ENCODE results near the gene ACAA2. TPM values are rescaled to one million over a fixed set of nuclear protein-coding genes. Genes with fewer than 3 reads are reported as not detected.

The ACAA2 gene
- polyA plus RNA-seq (2012; ENCODE audit: missing spikeins), result 60.1 TPM

- FAIRE-seq (peak; percentile 95), DNase-seq (ENCODE audit: insufficient read length) (peak; percentile 50)
- TF ChIP-seq POLR2A (IDR thresholded peaks at IDR 0.05; ENCODE audit: low read depth, low read length) (peak; percentile 67; the same call in 1 of the 2 replicates), TAF1 (IDR thresholded peaks at IDR 0.05; ENCODE audit: borderline replicate concordance, low read depth, low read length) (peak; percentile 47; the same call in 1 of the 2 replicates), POLR2AphosphoS5 (IDR thresholded peaks at IDR 0.05; ENCODE audit: low read depth, low read length) (peak; percentile 64; the same call in 1 of the 2 replicates)
Observed at GRCh38 chr18:49813319-49814146, at the start of gene ACAA2. Gene ACAA2 (minus strand): TSS chr18:49813533. CDS start chr18:49813484, 49 bp downstream.

- no peak for TF ChIP-seq POLR2A (IDR thresholded peaks at IDR 0.05; ENCODE audit: low read depth, low read length)
- TF ChIP-seq POLR2AphosphoS5 (IDR thresholded peaks at IDR 0.05; ENCODE audit: low read depth, low read length), result no peak
- TF ChIP-seq TAF1 (IDR thresholded peaks at IDR 0.05; ENCODE audit: borderline replicate concordance, low read depth, low read length), result no peak
- no peak for FAIRE-seq
- no peak for DNase-seq (ENCODE audit: insufficient read length)
Observed at GRCh38 chr18:49862656-49863385, 49.5 kb upstream of the ACAA2 start.

GRCh38 chr18:49861659-49862058 is 48.3 kb upstream of the ACAA2 start:
- TF ChIP-seq POLR2A (IDR thresholded peaks at IDR 0.05; ENCODE audit: low read depth, low read length), result no peak
- no peak for TF ChIP-seq POLR2AphosphoS5 (IDR thresholded peaks at IDR 0.05; ENCODE audit: low read depth, low read length)
- TF ChIP-seq TAF1 (IDR thresholded peaks at IDR 0.05; ENCODE audit: borderline replicate concordance, low read depth, low read length), result no peak
- no peak for DNase-seq (ENCODE audit: insufficient read length)
- FAIRE-seq, result peak; percentile 72

- TF ChIP-seq POLR2AphosphoS5 (IDR thresholded peaks at IDR 0.05; ENCODE audit: low read depth, low read length), result no peak
- no peak for TF ChIP-seq POLR2A (IDR thresholded peaks at IDR 0.05; ENCODE audit: low read depth, low read length)
- no peak for TF ChIP-seq TAF1 (IDR thresholded peaks at IDR 0.05; ENCODE audit: borderline replicate concordance, low read depth, low read length)
- FAIRE-seq (no peak), DNase-seq (ENCODE audit: insufficient read length) (no peak)
Observed at GRCh38 chr18:49859725-49860124, 46.4 kb upstream of the ACAA2 start.

GRCh38 chr18:49859021-49859359 is 45.7 kb upstream of the ACAA2 start:
- FAIRE-seq (no peak), DNase-seq (ENCODE audit: insufficient read length) (no peak)
- no peak for TF ChIP-seq POLR2AphosphoS5 (IDR thresholded peaks at IDR 0.05; ENCODE audit: low read depth, low read length)

- FAIRE-seq, result peak; percentile 27
- peak; percentile 48 for DNase-seq (ENCODE audit: insufficient read length)
- TF ChIP-seq POLR2A (IDR thresholded peaks at IDR 0.05; ENCODE audit: low read depth, low read length) (no peak), POLR2AphosphoS5 (IDR thresholded peaks at IDR 0.05; ENCODE audit: low read depth, low read length) (no peak)
Observed at GRCh38 chr18:49858309-49859020, 45.1 kb upstream of the ACAA2 start.

GRCh38 chr18:49857708-49858107 is 44.4 kb upstream of the ACAA2 start:
- no peak for DNase-seq (ENCODE audit: insufficient read length)
- TF ChIP-seq TAF1 (IDR thresholded peaks at IDR 0.05; ENCODE audit: borderline replicate concordance, low read depth, low read length) (no peak), POLR2AphosphoS5 (IDR thresholded peaks at IDR 0.05; ENCODE audit: low read depth, low read length) (no peak), POLR2A (IDR thresholded peaks at IDR 0.05; ENCODE audit: low read depth, low read length) (no peak)
- FAIRE-seq, result no peak

- FAIRE-seq, result no peak
- DNase-seq (ENCODE audit: insufficient read length), result no peak
- TF ChIP-seq TAF1 (IDR thresholded peaks at IDR 0.05; ENCODE audit: borderline replicate concordance, low read depth, low read length) (no peak), POLR2A (IDR thresholded peaks at IDR 0.05; ENCODE audit: low read depth, low read length) (no peak), POLR2AphosphoS5 (IDR thresholded peaks at IDR 0.05; ENCODE audit: low read depth, low read length) (no peak)
Observed at GRCh38 chr18:49856496-49856895, 43.2 kb upstream of the ACAA2 start.

- DNase-seq (ENCODE audit: insufficient read length) (no peak), FAIRE-seq (no peak)
- TF ChIP-seq TAF1 (IDR thresholded peaks at IDR 0.05; ENCODE audit: borderline replicate concordance, low read depth, low read length), result no peak
- TF ChIP-seq POLR2A (IDR thresholded peaks at IDR 0.05; ENCODE audit: low read depth, low read length), result no peak
- TF ChIP-seq POLR2AphosphoS5 (IDR thresholded peaks at IDR 0.05; ENCODE audit: low read depth, low read length), result no peak
Observed at GRCh38 chr18:49855711-49856415, 42.5 kb upstream of the ACAA2 start.

- no peak for FAIRE-seq
- no peak for DNase-seq (ENCODE audit: insufficient read length)
- TF ChIP-seq POLR2AphosphoS5 (IDR thresholded peaks at IDR 0.05; ENCODE audit: low read depth, low read length) (no peak), TAF1 (IDR thresholded peaks at IDR 0.05; ENCODE audit: borderline replicate concordance, low read depth, low read length) (no peak), POLR2A (IDR thresholded peaks at IDR 0.05; ENCODE audit: low read depth, low read length) (no peak)
Observed at GRCh38 chr18:49854681-49855080, 41.3 kb upstream of the ACAA2 start.

GRCh38 chr18:49853436-49853835 is 40.1 kb upstream of the ACAA2 start:
- TF ChIP-seq POLR2A (IDR thresholded peaks at IDR 0.05; ENCODE audit: low read depth, low read length), result no peak
- no peak for TF ChIP-seq POLR2AphosphoS5 (IDR thresholded peaks at IDR 0.05; ENCODE audit: low read depth, low read length)
- no peak for TF ChIP-seq TAF1 (IDR thresholded peaks at IDR 0.05; ENCODE audit: borderline replicate concordance, low read depth, low read length)
- DNase-seq (ENCODE audit: insufficient read length), result no peak
- no peak for FAIRE-seq

All from GM12892 (cell line).